ENCODE results near the gene DAB1.

GRCh38 chr1:57384901-57385300 is 39.0 kb downstream of the DAB1 start:
- TF ChIP-seq CTCF (IDR thresholded peaks at IDR 0.05), result no peak
- no peak for TF ChIP-seq POLR2A (IDR thresholded peaks at IDR 0.05)
- no peak for TF ChIP-seq POLR2AphosphoS5 (IDR thresholded peaks at IDR 0.05)

Measured in upper lobe of left lung (tissue), 4 donors.